Measurements from ENCODE around the gene TTC12. TPM values are rescaled to one million over a fixed set of nuclear protein-coding genes. Genes with fewer than 3 reads are reported as not detected.

Gene TTC12
- total RNA-seq: 10 to 100 TPM; 11.9 to 13.5 TPM

- Mint-ChIP-seq H3K27ac (peak within 1 kb of the TSS; percentile 54), H3K36me3 (ENCODE audit: low read depth) (peaks cover 12% of the 10 kb centered on the region), H3K4me1 (peaks cover 21% of the 10 kb centered on the region), H3K4me3 (peak within 1 kb of the TSS; percentile 73), H3K27me3 (no peaks in the 10 kb centered on the region), H3K9me3 (no peaks in the 10 kb centered on the region)
- DNase-seq: peak; percentile 94
- CTCF ChIA-PET: interaction anchor here (1.4 to 2.3 kb wide), 4 partner anchors 218 to 482 kb away, joined by 3 to 9 read pairs (median 4); partner anchors contain the start of gene ZW10
- POLR2A ChIA-PET: interaction anchor here (0.8 to 1.5 kb wide), 4 partner anchors 9 to 458 kb away, joined by 3 to 4 read pairs (median 3); partner anchors contain the start of gene ZW10
Observed at GRCh38 chr11:113314389-113315301, at the start of gene TTC12. TTC12 (plus strand) TSS chr11:113314583; CDS start chr11:113316258, 1,675 bp downstream.

- Mint-ChIP-seq H3K36me3 (ENCODE audit: low read depth) (no peaks in the 10 kb centered on the region), H3K27me3 (peaks cover 5% of the 10 kb centered on the region), H3K4me1 (peaks cover 6% of the 10 kb centered on the region), H3K9me3 (no peaks in the 10 kb centered on the region), H3K27ac (no peak overlapping the region), H3K4me3 (no peak overlapping the region)
- POLR2A ChIA-PET: no interaction called here
- DNase-seq: no peak
- CTCF ChIA-PET: no interaction called here
Observed at GRCh38 chr11:113265362-113265761, 49.0 kb upstream of the TTC12 start.

- POLR2A ChIA-PET: no interaction called here
- CTCF ChIA-PET: no interaction called here
- Mint-ChIP-seq H3K27ac (no peak overlapping the region), H3K27me3 (peaks cover 5% of the 10 kb centered on the region), H3K4me1 (no peaks in the 10 kb centered on the region), H3K4me3 (no peak overlapping the region), H3K9me3 (no peaks in the 10 kb centered on the region), H3K36me3 (ENCODE audit: low read depth) (no peaks in the 10 kb centered on the region)
- DNase-seq: no peak
Observed at GRCh38 chr11:113267493-113267892, 46.9 kb upstream of the TTC12 start.

GRCh38 chr11:113269096-113269495 is 45.3 kb upstream of the TTC12 start:
- Mint-ChIP-seq H3K27me3 (peaks cover 3% of the 10 kb centered on the region), H3K4me1 (no peaks in the 10 kb centered on the region), H3K4me3 (no peak overlapping the region), H3K27ac (no peak overlapping the region), H3K36me3 (ENCODE audit: low read depth) (no peaks in the 10 kb centered on the region), H3K9me3 (no peaks in the 10 kb centered on the region)
- no peak for DNase-seq
- POLR2A ChIA-PET: no interaction called here
- CTCF ChIA-PET: no interaction called here

GRCh38 chr11:113269636-113270035 is 44.7 kb upstream of the TTC12 start:
- ChIA-PET CTCF (no interaction called here), POLR2A (no interaction called here)
- Mint-ChIP-seq H3K27ac (no peak overlapping the region), H3K4me3 (no peak overlapping the region), H3K4me1 (no peaks in the 10 kb centered on the region), H3K27me3 (peaks cover 3% of the 10 kb centered on the region), H3K9me3 (no peaks in the 10 kb centered on the region), H3K36me3 (ENCODE audit: low read depth) (no peaks in the 10 kb centered on the region)
- no peak for DNase-seq

GRCh38 chr11:113270080-113270479 is 44.3 kb upstream of the TTC12 start:
- H3K36me3 Mint-ChIP-seq (ENCODE audit: low read depth): no peaks in the 10 kb centered on the region
- CTCF ChIA-PET: no interaction called here
- H3K4me1 Mint-ChIP-seq: no peaks in the 10 kb centered on the region
- H3K27me3 Mint-ChIP-seq: peaks cover 3% of the 10 kb centered on the region
- no peak overlapping the region for H3K4me3 Mint-ChIP-seq
- DNase-seq: no peak
- no peaks in the 10 kb centered on the region for H3K9me3 Mint-ChIP-seq
- no peak overlapping the region for H3K27ac Mint-ChIP-seq
- POLR2A ChIA-PET: no interaction called here

- no peaks in the 10 kb centered on the region for H3K27me3 Mint-ChIP-seq
Observed at GRCh38 chr11:113271551-113272245, 42.7 kb upstream of the TTC12 start.

GRCh38 chr11:113272281-113272680 is 42.1 kb upstream of the TTC12 start:
- Mint-ChIP-seq H3K4me3 (no peak overlapping the region), H3K27ac (no peak overlapping the region), H3K9me3 (no peaks in the 10 kb centered on the region), H3K27me3 (no peaks in the 10 kb centered on the region), H3K4me1 (no peaks in the 10 kb centered on the region), H3K36me3 (ENCODE audit: low read depth) (no peaks in the 10 kb centered on the region)
- POLR2A ChIA-PET: no interaction called here
- no peak for DNase-seq
- CTCF ChIA-PET: interaction anchor here (1.1 kb wide), 1 partner anchor 50 kb away, joined by 3 read pairs; no protein-coding TSS in a partner anchor

More at GRCh38 chr11:113271551-113272245, 42.7 kb upstream of the TTC12 start:
- POLR2A ChIA-PET: no interaction called here
- CTCF ChIA-PET: interaction anchor here (1.1 kb wide), 1 partner anchor 51 kb away, joined by 3 read pairs; no protein-coding TSS in a partner anchor
- no peak overlapping the region for H3K4me3 Mint-ChIP-seq
- H3K4me1 Mint-ChIP-seq: no peaks in the 10 kb centered on the region
- no peak overlapping the region for H3K27ac Mint-ChIP-seq
- no peaks in the 10 kb centered on the region for H3K36me3 Mint-ChIP-seq (ENCODE audit: low read depth)
- no peaks in the 10 kb centered on the region for H3K9me3 Mint-ChIP-seq
- DNase-seq: no peak

- no peaks in the 10 kb centered on the region for H3K4me1 Mint-ChIP-seq
- POLR2A ChIA-PET: no interaction called here
- no peaks in the 10 kb centered on the region for H3K36me3 Mint-ChIP-seq (ENCODE audit: low read depth)
- DNase-seq: no peak
- no peaks in the 10 kb centered on the region for H3K27me3 Mint-ChIP-seq
- CTCF ChIA-PET: no interaction called here
- H3K4me3 Mint-ChIP-seq: no peak overlapping the region
- H3K9me3 Mint-ChIP-seq: no peaks in the 10 kb centered on the region
- H3K27ac Mint-ChIP-seq: no peak overlapping the region
Observed at GRCh38 chr11:113272927-113273615, 41.3 kb upstream of the TTC12 start.

- Mint-ChIP-seq H3K9me3 (no peaks in the 10 kb centered on the region), H3K27me3 (no peaks in the 10 kb centered on the region), H3K27ac (no peak overlapping the region), H3K4me1 (peaks cover 4% of the 10 kb centered on the region), H3K4me3 (no peak overlapping the region), H3K36me3 (ENCODE audit: low read depth) (no peaks in the 10 kb centered on the region)
- ChIA-PET CTCF (no interaction called here), POLR2A (no interaction called here)
- no peak for DNase-seq
Observed at GRCh38 chr11:113273720-113274119, 40.7 kb upstream of the TTC12 start.

- H3K4me3 Mint-ChIP-seq: no peak overlapping the region
- POLR2A ChIA-PET: no interaction called here
- DNase-seq: no peak
- H3K36me3 Mint-ChIP-seq (ENCODE audit: low read depth): no peaks in the 10 kb centered on the region
- no peak overlapping the region for H3K27ac Mint-ChIP-seq
- CTCF ChIA-PET: no interaction called here
- H3K27me3 Mint-ChIP-seq: no peaks in the 10 kb centered on the region
- H3K4me1 Mint-ChIP-seq: peaks cover 4% of the 10 kb centered on the region
- no peaks in the 10 kb centered on the region for H3K9me3 Mint-ChIP-seq
Observed at GRCh38 chr11:113274713-113275582, 39.4 kb upstream of the TTC12 start.

GRCh38 chr11:113275602-113276001 is 38.8 kb upstream of the TTC12 start:
- H3K4me3 Mint-ChIP-seq: no peak overlapping the region
- ChIA-PET POLR2A (no interaction called here), CTCF (no interaction called here)
- H3K27ac Mint-ChIP-seq: no peak overlapping the region
- no peaks in the 10 kb centered on the region for H3K27me3 Mint-ChIP-seq
- no peak for DNase-seq
- H3K36me3 Mint-ChIP-seq (ENCODE audit: low read depth): no peaks in the 10 kb centered on the region
- H3K9me3 Mint-ChIP-seq: no peaks in the 10 kb centered on the region
- H3K4me1 Mint-ChIP-seq: peaks cover 4% of the 10 kb centered on the region
